ENCODE measurements around the gene SYT12. TPM values are rescaled to one million over a fixed set of nuclear protein-coding genes. Genes with fewer than 3 reads are reported as not detected.
A peak's percentile ranks its signal among the peaks of the same experiment; 100 is the strongest.

SYT12 gene
- total and polyA plus RNA-seq, 2 of the 13 experiments (the other 11 are each of a cell fraction or from before 2014, with no cell fraction given): 0.01 to 0.02 TPM

- TF ChIP-seq PHF5A (CRISPR knock-in tag; IDR thresholded peaks at IDR 0.05; ENCODE audit: low read depth, unreplicated experiment): peak; percentile 77
- TF ChIP-seq RFX1 (IDR thresholded peaks at IDR 0.05): peak; percentile 82
- no peak for TF ChIP-seq ZC3H4 (CRISPR knock-in tag; IDR thresholded peaks at IDR 0.05; ENCODE audit: borderline replicate concordance)
- no peak for TF ChIP-seq ZNF34 (CRISPR knock-in tag; IDR thresholded peaks at IDR 0.05; ENCODE audit: borderline replicate concordance)
- TF ChIP-seq ZNF282 (IDR thresholded peaks at IDR 0.05; ENCODE audit: partially characterized antibody): no peak
- peak; percentile 80 for TF ChIP-seq ARNTL (CRISPR knock-in tag; IDR thresholded peaks at IDR 0.05)
- TF ChIP-seq SNAPC5 (CRISPR knock-in tag; IDR thresholded peaks at IDR 0.05; ENCODE audit: borderline replicate concordance): no peak
- no peak for TF ChIP-seq KMT2B (CRISPR knock-in tag; IDR thresholded peaks at IDR 0.05)
- TF ChIP-seq ZNF530 (CRISPR knock-in tag; IDR thresholded peaks at IDR 0.05; ENCODE audit: low read depth): no peak
- no peak for TF ChIP-seq GTF3A (CRISPR knock-in tag; conservative IDR thresholded peaks at IDR 0.05)
- TF ChIP-seq ZNF773 (CRISPR knock-in tag; IDR thresholded peaks at IDR 0.05; ENCODE audit: borderline replicate concordance): no peak
- TF ChIP-seq CHCHD3 (CRISPR knock-in tag; IDR thresholded peaks at IDR 0.05): no peak
- no peak for TF ChIP-seq NKX3-1 (CRISPR knock-in tag; IDR thresholded peaks at IDR 0.05)
- no peak for TF ChIP-seq ZNF549 (CRISPR knock-in tag; IDR thresholded peaks at IDR 0.05)
- TF ChIP-seq ZNF230 (CRISPR knock-in tag; IDR thresholded peaks at IDR 0.05): no peak
- no peak for TF ChIP-seq ZNF614 (CRISPR knock-in tag; IDR thresholded peaks at IDR 0.05; ENCODE audit: borderline replicate concordance)
- peak; percentile 94 for TF ChIP-seq MNT (IDR thresholded peaks at IDR 0.05)
- no peak for TF ChIP-seq ARNT (IDR thresholded peaks at IDR 0.05)
- TF ChIP-seq ATF2 (CRISPR knock-in tag; IDR thresholded peaks at IDR 0.05): peak; percentile 60
- TF ChIP-seq U2AF2 (IDR thresholded peaks at IDR 0.05; ENCODE audit: low read depth, low read length): no peak
- no peak for TF ChIP-seq KDM5B (CRISPR knock-in tag; IDR thresholded peaks at IDR 0.05; ENCODE audit: borderline replicate concordance)
- no peak for TF ChIP-seq ZFP82 (CRISPR knock-in tag; IDR thresholded peaks at IDR 0.05; ENCODE audit: borderline replicate concordance)
- peak; percentile 40 for TF ChIP-seq SP5 (CRISPR knock-in tag; IDR thresholded peaks at IDR 0.05; ENCODE audit: borderline replicate concordance, low read depth)
- no peak; the same call in 1 of the 2 replicates for TF ChIP-seq ETV5 (CRISPR knock-in tag; IDR thresholded peaks at IDR 0.05; ENCODE audit: borderline replicate concordance)
- no peak; the same call in 1 of the 2 replicates for TF ChIP-seq ZFP1 (CRISPR knock-in tag; IDR thresholded peaks at IDR 0.05)
- no peak for TF ChIP-seq GLI4 (CRISPR knock-in tag; IDR thresholded peaks at IDR 0.05; ENCODE audit: borderline replicate concordance)
- peak; percentile 61 for TF ChIP-seq ASH2L (IDR thresholded peaks at IDR 0.05; ENCODE audit: insufficient read length, low read depth, low read length)
- TF ChIP-seq GZF1 (CRISPR knock-in tag; IDR thresholded peaks at IDR 0.05): no peak
- TF ChIP-seq ATF4 (CRISPR knock-in tag; IDR thresholded peaks at IDR 0.05): peak in 1 of 2 experiments; percentile 78; a peak in 2 of 4 replicates
- no peak for TF ChIP-seq ATF7-NPFF (CRISPR knock-in tag; IDR thresholded peaks at IDR 0.05; ENCODE audit: low read depth)
Measured at GRCh38 chr11:67054836-67055523, 32.0 kb downstream of the SYT12 start (continued).

Data from HepG2 (cell line).